Activated T-cell treated with anti-CD3 and anti-CD28 coated beads, Interleukin-2, amount 50 U/mL, for 4 hours (primary cell): Measurements from ENCODE around the gene BECN2. TPM values are rescaled to one million over a fixed set of nuclear protein-coding genes. Genes with fewer than 3 reads are reported as not detected.

Experiments
- ATAC-seq, 2 donors: fragments of 200-7000 bp; cut with Tn5 transposase; one replicate each; pipeline ENCODE4 v1.10.0; 2021
- DNase-seq: peaks from one replicate; pipeline ENCODE4 v3.0.0-alpha.2; 2020
- H3K27me3 Mint-ChIP-seq: one replicate; pipeline ENCODE4 v1.8.0; 2021; ENCODE audit warnings: low read depth, mixed read lengths
- H3K36me3 Mint-ChIP-seq: one replicate; pipeline ENCODE4 v1.8.0; 2022; ENCODE audit warnings: mixed read lengths; ENCODE audit not compliant: insufficient read depth
- H3K4me1 Mint-ChIP-seq: one replicate; pipeline ENCODE4 v1.8.0; 2021; ENCODE audit warnings: low read depth, mixed read lengths
- H3K4me3 Mint-ChIP-seq: one replicate; pipeline ENCODE4 v1.8.0; 2021; ENCODE audit warnings: mild to moderate bottlenecking, moderate library complexity, mixed read lengths
- H3K9me3 Mint-ChIP-seq: one replicate; pipeline ENCODE4 v1.8.0; 2021; ENCODE audit warnings: mixed read lengths
- total RNA-seq, 3 donors: library from RNA; stranded (reverse); gene quantifications; one replicate each; pipeline ENCODE4 v1.2.1, GENCODE V29; 2021

Gene BECN2
- total RNA-seq, result not detected

- H3K27me3 Mint-ChIP-seq, result no peaks in the 10 kb centered on the region
- H3K4me3 Mint-ChIP-seq, result no peak within 1 kb of the TSS
- DNase-seq (no peak), ATAC-seq (no peak)
- no peaks in the 10 kb centered on the region for H3K9me3 Mint-ChIP-seq
- no peaks in the 10 kb centered on the region for H3K4me1 Mint-ChIP-seq
- H3K36me3 Mint-ChIP-seq, result no peaks in the 10 kb centered on the region
Observed at GRCh38 chr1:241957692-241958494, at the start of gene BECN2. Gene BECN2, plus strand, starts transcription at chr1:241957767. Its CDS starts 0 bp downstream, at chr1:241957767.

- Mint-ChIP-seq H3K27me3 (no peaks in the 10 kb centered on the region), H3K36me3 (no peaks in the 10 kb centered on the region), H3K4me1 (no peaks in the 10 kb centered on the region), H3K4me3 (no peak overlapping the region), H3K9me3 (no peaks in the 10 kb centered on the region)
- no peak for ATAC-seq
- no peak for DNase-seq
Observed at GRCh38 chr1:241916196-241916595, 41.4 kb upstream of the BECN2 start.

- DNase-seq (no peak), ATAC-seq (no peak)
- H3K9me3 Mint-ChIP-seq, result no peaks in the 10 kb centered on the region
- no peaks in the 10 kb centered on the region for H3K4me1 Mint-ChIP-seq
- no peak overlapping the region for H3K4me3 Mint-ChIP-seq
- H3K27me3 Mint-ChIP-seq, result no peaks in the 10 kb centered on the region
- no peaks in the 10 kb centered on the region for H3K36me3 Mint-ChIP-seq
Observed at GRCh38 chr1:241917487-241917886, 40.1 kb upstream of the BECN2 start.

- Mint-ChIP-seq H3K27me3 (no peaks in the 10 kb centered on the region), H3K4me1 (no peaks in the 10 kb centered on the region), H3K36me3 (no peaks in the 10 kb centered on the region), H3K4me3 (no peak overlapping the region), H3K9me3 (no peaks in the 10 kb centered on the region)
- ATAC-seq (no peak), DNase-seq (no peak)
Observed at GRCh38 chr1:241918879-241919278, 38.7 kb upstream of the BECN2 start.

- DNase-seq (no peak), ATAC-seq (no peak)
- Mint-ChIP-seq H3K9me3 (no peaks in the 10 kb centered on the region), H3K4me3 (no peak overlapping the region), H3K27me3 (peaks cover 2% of the 10 kb centered on the region), H3K36me3 (no peaks in the 10 kb centered on the region), H3K4me1 (no peaks in the 10 kb centered on the region)
Observed at GRCh38 chr1:241924080-241924808, 33.3 kb upstream of the BECN2 start.

GRCh38 chr1:241926141-241926540, 31.4 kb upstream of the BECN2 start:
- ATAC-seq (no peak), DNase-seq (no peak)
- no peaks in the 10 kb centered on the region for H3K4me1 Mint-ChIP-seq
- H3K4me3 Mint-ChIP-seq, result no peak overlapping the region
- H3K36me3 Mint-ChIP-seq, result no peaks in the 10 kb centered on the region
- peaks cover 2% of the 10 kb centered on the region for H3K27me3 Mint-ChIP-seq
- H3K9me3 Mint-ChIP-seq, result no peaks in the 10 kb centered on the region

- DNase-seq (no peak), ATAC-seq (no peak)
- H3K4me1 Mint-ChIP-seq, result no peaks in the 10 kb centered on the region
- no peaks in the 10 kb centered on the region for H3K9me3 Mint-ChIP-seq
- peaks cover 2% of the 10 kb centered on the region for H3K27me3 Mint-ChIP-seq
- H3K4me3 Mint-ChIP-seq, result no peak overlapping the region
- no peaks in the 10 kb centered on the region for H3K36me3 Mint-ChIP-seq
Observed at GRCh38 chr1:241927321-241927720, 30.2 kb upstream of the BECN2 start.

GRCh38 chr1:241932845-241933244, 24.7 kb upstream of the BECN2 start:
- Mint-ChIP-seq H3K4me1 (no peaks in the 10 kb centered on the region), H3K27me3 (peaks cover 8% of the 10 kb centered on the region), H3K4me3 (no peak overlapping the region), H3K9me3 (no peaks in the 10 kb centered on the region), H3K36me3 (no peaks in the 10 kb centered on the region)
- no peak for ATAC-seq
- DNase-seq, result no peak

- ATAC-seq (no peak), DNase-seq (no peak)
- Mint-ChIP-seq H3K27me3 (peaks cover 8% of the 10 kb centered on the region), H3K9me3 (peaks cover 6% of the 10 kb centered on the region), H3K36me3 (no peaks in the 10 kb centered on the region), H3K4me1 (no peaks in the 10 kb centered on the region), H3K4me3 (no peak overlapping the region)
Observed at GRCh38 chr1:241934201-241934848, 23.2 kb upstream of the BECN2 start.

GRCh38 chr1:241934866-241935265, 22.7 kb upstream of the BECN2 start:
- Mint-ChIP-seq H3K4me1 (no peaks in the 10 kb centered on the region), H3K9me3 (peaks cover 6% of the 10 kb centered on the region), H3K27me3 (peaks cover 8% of the 10 kb centered on the region), H3K36me3 (no peaks in the 10 kb centered on the region), H3K4me3 (no peak overlapping the region)
- DNase-seq, result no peak
- no peak for ATAC-seq

- DNase-seq (no peak), ATAC-seq (no peak)
- peaks cover 6% of the 10 kb centered on the region for H3K9me3 Mint-ChIP-seq
- no peaks in the 10 kb centered on the region for H3K4me1 Mint-ChIP-seq
- no peak overlapping the region for H3K4me3 Mint-ChIP-seq
- peaks cover 4% of the 10 kb centered on the region for H3K27me3 Mint-ChIP-seq
- no peaks in the 10 kb centered on the region for H3K36me3 Mint-ChIP-seq
Observed at GRCh38 chr1:241939798-241940197, 17.8 kb upstream of the BECN2 start.

GRCh38 chr1:241942738-241943137, 14.8 kb upstream of the BECN2 start:
- no peak for ATAC-seq
- Mint-ChIP-seq H3K4me3 (no peak overlapping the region), H3K9me3 (peaks cover 6% of the 10 kb centered on the region), H3K4me1 (no peaks in the 10 kb centered on the region), H3K36me3 (no peaks in the 10 kb centered on the region), H3K27me3 (peaks cover 4% of the 10 kb centered on the region)
- DNase-seq, result no peak

- Mint-ChIP-seq H3K4me3 (no peak overlapping the region), H3K36me3 (no peaks in the 10 kb centered on the region), H3K4me1 (no peaks in the 10 kb centered on the region), H3K9me3 (no peaks in the 10 kb centered on the region), H3K27me3 (peaks cover 4% of the 10 kb centered on the region)
- no peak for DNase-seq
- no peak for ATAC-seq
Observed at GRCh38 chr1:241944300-241944699, 13.3 kb upstream of the BECN2 start.

- no peak for DNase-seq
- H3K9me3 Mint-ChIP-seq, result no peaks in the 10 kb centered on the region
- no peak overlapping the region for H3K4me3 Mint-ChIP-seq
- no peaks in the 10 kb centered on the region for H3K4me1 Mint-ChIP-seq
- ATAC-seq, result no peak
- peaks cover 2% of the 10 kb centered on the region for H3K27me3 Mint-ChIP-seq
- H3K36me3 Mint-ChIP-seq, result no peaks in the 10 kb centered on the region
Observed at GRCh38 chr1:241947354-241947753, 10.2 kb upstream of the BECN2 start.
